ENCODE data around the gene PGBD5.
A peak's percentile ranks its signal among the peaks of the same experiment; 100 is the strongest.
"Not testable (repeated sequence)": the region's sequence is repeated elsewhere in the genome, so short reads cannot be mapped to it uniquely, and the experiment has no call there.

The PGBD5 gene

DNA sequence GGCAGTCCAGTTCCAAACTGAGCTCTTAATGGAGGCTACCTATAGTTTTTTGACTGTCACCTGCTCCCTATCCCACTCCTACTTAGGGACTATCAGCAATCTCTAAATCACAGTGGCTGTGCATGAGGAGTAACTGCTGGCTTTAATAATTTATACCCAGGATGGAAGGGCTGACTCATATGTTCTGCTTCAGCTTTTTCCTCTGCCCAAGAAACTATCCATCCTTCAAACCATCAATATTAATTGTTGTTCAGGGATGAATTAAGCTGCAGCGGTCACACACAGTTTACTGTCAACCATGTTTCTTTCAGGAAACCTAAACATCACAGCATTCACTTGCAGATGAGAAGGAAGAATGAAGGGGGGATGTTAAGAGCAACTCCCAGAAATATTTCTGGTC is 9.0 kb upstream of the PGBD5 start:
- H3K9ac ChIP-seq (ENCODE audit: low read depth, low read length): no peak overlapping the region
- H3K36me3 ChIP-seq (ENCODE audit: insufficient read depth, low read length): no peaks in the 10 kb centered on the region
- peaks cover 5% of the 10 kb centered on the region; the same call in 1 of the 2 replicates for H3K9me3 ChIP-seq (ENCODE audit: control insufficient read depth, insufficient read depth, low read length)
- H3K4me1 ChIP-seq (ENCODE audit: insufficient read depth, low read length): 0 out of 2 replicates have a peak, but pooled peaks cover 6% of the 10 kb centered on the region

DNA sequence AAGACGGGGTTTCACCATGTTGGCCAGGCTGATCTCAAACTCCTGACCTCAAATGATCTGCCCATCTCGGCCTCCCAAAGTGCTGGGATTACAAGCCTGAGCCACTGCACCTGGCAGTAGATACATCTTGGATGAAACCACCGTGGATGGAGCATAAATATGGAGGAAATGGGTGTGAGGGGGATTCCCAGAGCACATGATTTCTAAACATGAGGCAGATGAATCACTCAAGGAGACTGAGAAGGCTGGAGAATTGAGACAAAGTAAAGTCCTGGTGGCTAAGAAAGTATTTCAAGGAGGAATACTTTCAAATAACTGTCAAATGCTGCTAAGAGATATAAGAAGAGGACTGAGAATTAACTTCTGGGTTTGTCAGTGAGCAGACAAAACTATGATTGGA is 5.4 kb upstream of the PGBD5 start:
- Histone ChIP-seq H3K9me3 (ENCODE audit: control insufficient read depth, insufficient read depth, low read length) (no peaks in the 10 kb centered on the region), H3K9ac (ENCODE audit: low read depth, low read length) (no peak overlapping the region), H3K4me1 (ENCODE audit: insufficient read depth, low read length) (peaks cover 23% of the 10 kb centered on the region; the same call in 1 of the 2 replicates), H3K36me3 (ENCODE audit: insufficient read depth, low read length) (no peaks in the 10 kb centered on the region)

- H3K9ac ChIP-seq (ENCODE audit: low read depth, low read length): no peak overlapping the region
- H3K9me3 ChIP-seq (ENCODE audit: control insufficient read depth, insufficient read depth, low read length): no peaks in the 10 kb centered on the region
- no peaks in the 10 kb centered on the region for H3K36me3 ChIP-seq (ENCODE audit: insufficient read depth, low read length)
- H3K4me1 ChIP-seq (ENCODE audit: insufficient read depth, low read length): peaks cover 20% of the 10 kb centered on the region; the same call in 1 of the 2 replicates
Measured at GRCh38 chr1:230430499-230430898, 4.4 kb upstream of the PGBD5 start.

GRCh38 chr1:230429067-230429735 is 3.1 kb upstream of the PGBD5 start:
- Histone ChIP-seq H3K9me3 (ENCODE audit: control insufficient read depth, insufficient read depth, low read length) (no peaks in the 10 kb centered on the region), H3K9ac (ENCODE audit: low read depth, low read length) (no peak overlapping the region), H3K36me3 (ENCODE audit: insufficient read depth, low read length) (no peaks in the 10 kb centered on the region), H3K4me1 (ENCODE audit: insufficient read depth, low read length) (peaks cover 17% of the 10 kb centered on the region; the same call in 1 of the 2 replicates)

GRCh38 chr1:230427981-230428380 is 1.8 kb upstream of the PGBD5 start:
- no peaks in the 10 kb centered on the region for H3K9me3 ChIP-seq (ENCODE audit: control insufficient read depth, insufficient read depth, low read length)
- H3K36me3 ChIP-seq (ENCODE audit: insufficient read depth, low read length): no peaks in the 10 kb centered on the region
- H3K4me1 ChIP-seq (ENCODE audit: insufficient read depth, low read length): peaks cover 29% of the 10 kb centered on the region
- H3K9ac ChIP-seq (ENCODE audit: low read depth, low read length): no peak overlapping the region

DNA sequence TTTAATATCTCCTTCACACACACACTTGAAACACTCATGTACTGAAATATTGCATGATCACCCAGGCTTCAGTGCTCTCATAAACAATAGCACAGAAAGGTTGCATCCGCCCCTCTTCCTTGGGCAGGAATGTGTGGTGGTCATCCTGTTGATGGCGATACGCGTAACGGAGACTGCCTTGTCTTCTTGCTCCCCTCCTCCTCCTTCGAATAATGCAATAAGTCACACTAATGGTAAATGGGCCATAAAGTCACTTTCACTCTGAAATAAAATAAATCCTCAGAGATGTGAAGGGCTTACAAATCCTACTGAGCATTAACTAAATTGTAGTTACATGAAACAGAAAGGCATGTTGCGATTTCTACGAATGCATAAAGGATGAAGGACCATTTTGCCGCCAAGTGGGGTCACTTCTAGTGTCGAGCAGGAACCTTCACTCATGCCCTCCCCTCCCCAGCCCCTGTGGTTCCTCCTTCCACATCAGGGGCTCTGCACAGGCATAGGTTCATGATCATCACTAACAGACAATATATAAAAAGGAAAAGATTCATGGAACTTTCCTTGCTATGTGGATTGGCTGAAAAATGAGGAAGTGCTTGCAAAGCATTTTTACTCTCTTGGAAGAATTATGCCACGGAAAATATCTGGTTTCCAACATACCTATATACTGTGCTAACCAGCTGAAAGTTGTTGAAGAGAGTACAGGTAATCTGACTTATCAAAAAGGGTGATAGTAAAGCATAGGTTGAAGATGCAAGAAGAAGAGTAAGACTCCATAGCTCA is 1.2 kb upstream of the PGBD5 start:
- peaks cover 34% of the 10 kb centered on the region for H3K4me1 ChIP-seq (ENCODE audit: insufficient read depth, low read length)
- no peaks in the 10 kb centered on the region for H3K9me3 ChIP-seq (ENCODE audit: control insufficient read depth, insufficient read depth, low read length)
- no peaks in the 10 kb centered on the region for H3K36me3 ChIP-seq (ENCODE audit: insufficient read depth, low read length)
- H3K9ac ChIP-seq (ENCODE audit: low read depth, low read length): peak overlapping the region; percentile 45; the same call in 1 of the 2 replicates

GRCh38 chr1:230425252-230426091 is 660 bp downstream of the PGBD5 start:
- Histone ChIP-seq H3K9ac (ENCODE audit: low read depth, low read length) (peak overlapping the region; percentile 60; the same call in 1 of the 2 replicates), H3K4me1 (ENCODE audit: insufficient read depth, low read length) (peaks cover 43% of the 10 kb centered on the region), H3K36me3 (ENCODE audit: insufficient read depth, low read length) (no peaks in the 10 kb centered on the region), H3K9me3 (ENCODE audit: control insufficient read depth, insufficient read depth, low read length) (no peaks in the 10 kb centered on the region)

- Histone ChIP-seq H3K36me3 (ENCODE audit: insufficient read depth, low read length) (no peaks in the 10 kb centered on the region), H3K9me3 (ENCODE audit: control insufficient read depth, insufficient read depth, low read length) (no peaks in the 10 kb centered on the region), H3K9ac (ENCODE audit: low read depth, low read length) (peak overlapping the region; percentile 60), H3K4me1 (ENCODE audit: insufficient read depth, low read length) (peaks cover 42% of the 10 kb centered on the region)
Measured at GRCh38 chr1:230424391-230425251, 1.5 kb downstream of the PGBD5 start.

DNA sequence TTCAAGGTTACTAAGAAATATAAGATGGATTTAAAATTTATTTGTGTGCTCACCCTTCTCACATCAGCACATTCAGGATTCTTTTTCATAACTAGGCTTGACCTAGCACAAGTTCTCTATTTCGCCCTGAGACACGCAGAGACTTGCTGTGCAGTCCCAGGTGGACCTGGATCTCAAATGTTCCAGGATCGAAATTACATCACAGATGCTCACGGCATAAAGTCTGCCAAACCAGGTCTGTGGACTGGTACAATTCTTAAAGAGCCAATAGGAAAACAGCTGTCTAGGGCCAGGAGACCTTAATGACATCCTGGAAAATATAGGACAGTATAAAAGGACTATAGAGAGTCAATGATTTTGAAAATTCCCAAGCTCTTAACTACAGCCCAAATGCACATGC is 2.2 kb downstream of the PGBD5 start:
- no peaks in the 10 kb centered on the region for H3K9me3 ChIP-seq (ENCODE audit: control insufficient read depth, insufficient read depth, low read length)
- peaks cover 35% of the 10 kb centered on the region for H3K4me1 ChIP-seq (ENCODE audit: insufficient read depth, low read length)
- no peaks in the 10 kb centered on the region for H3K36me3 ChIP-seq (ENCODE audit: insufficient read depth, low read length)
- peak overlapping the region; percentile 1; the same call in 1 of the 2 replicates for H3K9ac ChIP-seq (ENCODE audit: low read depth, low read length)

- Histone ChIP-seq H3K9ac (ENCODE audit: low read depth, low read length) (no peak overlapping the region), H3K4me1 (ENCODE audit: insufficient read depth, low read length) (peaks cover 33% of the 10 kb centered on the region), H3K9me3 (ENCODE audit: control insufficient read depth, insufficient read depth, low read length) (no peaks in the 10 kb centered on the region), H3K36me3 (ENCODE audit: insufficient read depth, low read length) (no peaks in the 10 kb centered on the region)
Measured at GRCh38 chr1:230423261-230423660, 2.9 kb downstream of the PGBD5 start.

- H3K9ac ChIP-seq (ENCODE audit: low read depth, low read length): no peak overlapping the region
- H3K4me1 ChIP-seq (ENCODE audit: insufficient read depth, low read length): peaks cover 33% of the 10 kb centered on the region
- H3K9me3 ChIP-seq (ENCODE audit: control insufficient read depth, insufficient read depth, low read length): no peaks in the 10 kb centered on the region
- H3K36me3 ChIP-seq (ENCODE audit: insufficient read depth, low read length): no peaks in the 10 kb centered on the region
Measured at GRCh38 chr1:230422221-230422981, 3.7 kb downstream of the PGBD5 start.

DNA sequence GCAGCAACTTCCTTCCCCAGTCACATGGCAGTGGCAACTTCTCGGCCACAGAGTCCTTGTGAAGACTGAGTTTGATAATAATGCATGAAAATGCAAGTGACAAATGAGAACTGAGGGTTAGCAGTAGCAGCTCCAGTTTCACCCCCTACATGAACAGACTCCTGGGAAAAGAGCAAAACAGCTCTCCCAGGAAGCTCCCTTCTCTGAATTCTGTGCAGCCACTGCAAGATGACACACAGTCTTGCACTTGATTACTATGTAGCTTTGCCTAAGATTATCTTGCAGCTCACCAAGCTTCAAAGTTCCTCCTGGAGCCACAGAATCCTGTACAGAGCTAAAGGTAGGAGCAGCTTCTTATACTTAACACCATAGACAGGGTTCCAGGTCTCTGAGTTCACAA is 4.7 kb downstream of the PGBD5 start:
- Histone ChIP-seq H3K36me3 (ENCODE audit: insufficient read depth, low read length) (no peaks in the 10 kb centered on the region), H3K4me1 (ENCODE audit: insufficient read depth, low read length) (peaks cover 26% of the 10 kb centered on the region), H3K9ac (ENCODE audit: low read depth, low read length) (no peak overlapping the region), H3K9me3 (ENCODE audit: control insufficient read depth, insufficient read depth, low read length) (no peaks in the 10 kb centered on the region)

DNA sequence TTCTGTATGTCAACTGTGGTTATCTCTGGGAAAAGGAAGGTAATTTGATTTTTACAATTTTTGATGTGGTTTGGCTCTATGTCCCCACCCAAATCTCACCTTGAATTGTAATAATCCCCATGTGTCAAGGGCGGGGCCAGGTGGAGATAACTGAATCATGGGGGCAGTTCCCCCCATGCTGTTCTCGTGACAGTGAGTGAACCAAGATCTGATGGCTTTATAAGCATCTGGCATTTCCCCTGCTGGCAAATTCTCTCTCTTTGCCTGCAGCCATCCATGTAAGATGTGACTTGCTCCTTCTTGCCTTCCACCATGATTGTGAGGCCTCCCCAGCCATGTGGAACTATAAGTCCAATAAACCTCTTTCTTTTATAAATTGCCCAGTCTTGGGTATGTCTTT is 5.8 kb downstream of the PGBD5 start:
- H3K9ac ChIP-seq (ENCODE audit: low read depth, low read length); H3K36me3 ChIP-seq (ENCODE audit: insufficient read depth, low read length); H3K9me3 ChIP-seq (ENCODE audit: control insufficient read depth, insufficient read depth, low read length): not testable (repeated sequence)
- peaks cover 26% of the 10 kb centered on the region for H3K4me1 ChIP-seq (ENCODE audit: insufficient read depth, low read length)

Measured in ES-I3 (cell line).